Measurements from ENCODE around the gene HAPSTR1.
"Not testable (repeated sequence)": the region's sequence is repeated elsewhere in the genome, so short reads cannot be mapped to it uniquely, and the experiment has no call there.

Gene HAPSTR1

GRCh38 chr16:9042964-9043680 lies 48.3 kb upstream of the HAPSTR1 start (continued):
- TF ChIP-seq, protein P1, sequence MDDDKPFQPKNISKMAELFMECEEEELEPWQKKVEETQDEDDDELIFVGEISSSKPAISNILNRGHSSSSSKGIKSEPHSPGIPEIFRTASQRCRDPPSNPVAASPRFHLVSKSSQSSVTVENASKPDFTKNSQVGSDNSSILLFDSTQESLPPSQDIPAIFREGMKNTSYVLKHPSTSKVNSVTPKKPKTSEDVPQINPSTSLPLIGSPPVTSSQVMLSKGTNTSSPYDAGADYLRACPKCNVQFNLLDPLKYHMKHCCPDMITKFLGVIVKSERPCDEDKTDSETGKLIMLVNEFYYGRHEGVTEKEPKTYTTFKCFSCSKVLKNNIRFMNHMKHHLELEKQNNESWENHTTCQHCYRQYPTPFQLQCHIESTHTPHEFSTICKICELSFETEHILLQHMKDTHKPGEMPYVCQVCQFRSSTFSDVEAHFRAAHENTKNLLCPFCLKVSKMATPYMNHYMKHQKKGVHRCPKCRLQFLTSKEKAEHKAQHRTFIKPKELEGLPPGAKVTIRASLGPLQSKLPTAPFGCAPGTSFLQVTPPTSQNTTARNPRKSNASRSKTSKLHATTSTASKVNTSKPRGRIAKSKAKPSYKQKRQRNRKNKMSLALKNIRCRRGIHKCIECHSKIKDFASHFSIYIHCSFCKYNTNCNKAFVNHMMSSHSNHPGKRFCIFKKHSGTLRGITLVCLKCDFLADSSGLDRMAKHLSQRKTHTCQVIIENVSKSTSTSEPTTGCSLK (tag by site-specific recombination; IDR thresholded peaks at IDR 0.05): no peak
- TF ChIP-seq ZSCAN4 (tag by site-specific recombination; IDR thresholded peaks at IDR 0.05): no peak
- TF ChIP-seq FEZF1 (tag by site-specific recombination; IDR thresholded peaks at IDR 0.05): no peak
- no peak for TF ChIP-seq ZNF335 (tag by site-specific recombination; conservative IDR thresholded peaks at IDR 0.05)
- no peak for TF ChIP-seq HOXC10 (CRISPR knock-in tag; IDR thresholded peaks at IDR 0.05)
- TF ChIP-seq ZNF704 (tag by site-specific recombination; IDR thresholded peaks at IDR 0.05): no peak
- no peak for TF ChIP-seq ZNF621 (tag by site-specific recombination; IDR thresholded peaks at IDR 0.05)
- TF ChIP-seq HIC1 (tag by site-specific recombination; IDR thresholded peaks at IDR 0.05): no peak
- no peak for TF ChIP-seq ZNF121 (tag by site-specific recombination; IDR thresholded peaks at IDR 0.05)

GRCh38 chr16:9045562-9045961 lies 45.9 kb upstream of the HAPSTR1 start:
- ChIA-PET POLR2A (interaction anchor here (0.7 kb wide), 1 partner anchor 32 kb away, joined by 3 read pairs; no protein-coding TSS in a partner anchor), CTCF (interaction anchor here (2.8 kb wide), 1 partner anchor 37 kb away, joined by 10 read pairs; no protein-coding TSS in a partner anchor)
- not testable (repeated sequence) for H3K4me1 ChIP-seq (ENCODE audit: control insufficient read depth, insufficient read depth, low read length)

DNA sequence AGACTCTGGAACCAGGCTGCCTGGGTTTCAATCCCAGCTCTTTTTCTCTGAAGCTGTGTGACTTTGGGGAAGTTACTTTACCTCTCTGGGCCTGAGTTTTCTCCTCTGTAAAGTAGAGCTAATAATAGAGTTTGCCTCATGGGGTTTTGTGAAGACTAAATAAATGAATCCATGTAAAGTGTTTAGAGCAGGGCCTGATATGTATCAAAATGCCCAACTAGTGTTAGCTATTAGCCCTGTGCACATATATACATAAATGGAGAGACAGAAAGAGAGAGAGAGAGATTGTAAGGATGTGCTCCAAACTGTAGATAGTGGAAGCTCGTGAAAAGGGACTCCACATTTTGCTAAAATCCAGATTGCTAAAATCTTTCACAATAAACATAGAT lies 44.8 kb upstream of the HAPSTR1 start:
- H3K27ac ChIP-seq (ENCODE audit: extremely low read depth, low read depth, low read length): no peak overlapping the region
- TF ChIP-seq ZBTB17 (tag by site-specific recombination; IDR thresholded peaks at IDR 0.05): no peak
- no peak for TF ChIP-seq ZFP69B (tag by site-specific recombination; IDR thresholded peaks at IDR 0.05)
- TF ChIP-seq ZNF302 (tag by site-specific recombination; IDR thresholded peaks at IDR 0.05; ENCODE audit: low read depth): no peak
- TF ChIP-seq ZNF211 (tag by site-specific recombination; IDR thresholded peaks at IDR 0.05; ENCODE audit: low read depth): no peak
- no peak for TF ChIP-seq ZNF791 (tag by site-specific recombination; IDR thresholded peaks at IDR 0.05)
- TF ChIP-seq, protein P2, sequence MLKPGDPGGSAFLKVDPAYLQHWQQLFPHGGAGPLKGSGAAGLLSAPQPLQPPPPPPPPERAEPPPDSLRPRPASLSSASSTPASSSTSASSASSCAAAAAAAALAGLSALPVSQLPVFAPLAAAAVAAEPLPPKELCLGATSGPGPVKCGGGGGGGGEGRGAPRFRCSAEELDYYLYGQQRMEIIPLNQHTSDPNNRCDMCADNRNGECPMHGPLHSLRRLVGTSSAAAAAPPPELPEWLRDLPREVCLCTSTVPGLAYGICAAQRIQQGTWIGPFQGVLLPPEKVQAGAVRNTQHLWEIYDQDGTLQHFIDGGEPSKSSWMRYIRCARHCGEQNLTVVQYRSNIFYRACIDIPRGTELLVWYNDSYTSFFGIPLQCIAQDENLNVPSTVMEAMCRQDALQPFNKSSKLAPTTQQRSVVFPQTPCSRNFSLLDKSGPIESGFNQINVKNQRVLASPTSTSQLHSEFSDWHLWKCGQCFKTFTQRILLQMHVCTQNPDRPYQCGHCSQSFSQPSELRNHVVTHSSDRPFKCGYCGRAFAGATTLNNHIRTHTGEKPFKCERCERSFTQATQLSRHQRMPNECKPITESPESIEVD (tag by site-specific recombination; IDR thresholded peaks at IDR 0.05): no peak
- no peak for TF ChIP-seq ZNF560 (tag by site-specific recombination; IDR thresholded peaks at IDR 0.05; ENCODE audit: borderline replicate concordance)
- no peak for TF ChIP-seq ZNF626 (tag by site-specific recombination; IDR thresholded peaks at IDR 0.05)
- no peak for TF ChIP-seq ZNF548 (tag by site-specific recombination; IDR thresholded peaks at IDR 0.05)
- no peak for TF ChIP-seq REPIN1 (tag by site-specific recombination; IDR thresholded peaks at IDR 0.05; ENCODE audit: low read depth)
- TF ChIP-seq ZSCAN23 (tag by site-specific recombination; IDR thresholded peaks at IDR 0.05): no peak
- peak; percentile 43; the same call in 1 of the 2 replicates for TF ChIP-seq ZNF768 (tag by site-specific recombination; IDR thresholded peaks at IDR 0.05)
- TF ChIP-seq ZNF362 (tag by site-specific recombination; IDR thresholded peaks at IDR 0.05): no peak
- peak; percentile 81 for TF ChIP-seq SETDB1 (IDR thresholded peaks at IDR 0.05; ENCODE audit: insufficient read length, low read length)
- no peak for TF ChIP-seq ZNF112 (tag by site-specific recombination; IDR thresholded peaks at IDR 0.05)
- POLR2A ChIA-PET: no interaction called here

More at GRCh38 chr16:9045562-9045961, 45.9 kb upstream of the HAPSTR1 start:
- not testable (repeated sequence) for H3K9me3 ChIP-seq (ENCODE audit: control insufficient read depth, insufficient read depth, low read depth, low read length); H3K27ac ChIP-seq (ENCODE audit: extremely low read depth, low read depth, low read length); H3K4me3 ChIP-seq (ENCODE audit: low read depth, low read length); H3K36me3 ChIP-seq (ENCODE audit: control insufficient read depth in 2 of 2, insufficient read depth in 1 of 2, low read length in 2 of 2)

More for the DNA sequence above, 44.8 kb upstream of the HAPSTR1 start:
- Histone ChIP-seq H3K9me3 (ENCODE audit: control insufficient read depth, insufficient read depth, low read depth, low read length) (no peaks in the 10 kb centered on the region), H3K4me3 (ENCODE audit: low read depth, low read length) (no peak overlapping the region), H3K36me3 (ENCODE audit: control insufficient read depth in 2 of 2, insufficient read depth in 1 of 2, low read length in 2 of 2) (no peaks in the 10 kb centered on the region), H3K4me1 (ENCODE audit: control insufficient read depth, insufficient read depth, low read length) (peaks cover 6% of the 10 kb centered on the region)
- CTCF ChIA-PET: interaction anchor here (1.2 to 2.8 kb wide), 3 partner anchors 13 to 38 kb away, joined by 3 to 10 read pairs (median 3); no protein-coding TSS in a partner anchor

All from HEK293 (cell line).